Measurements from ENCODE around the gene VPS13C. TPM values are rescaled to one million over a fixed set of nuclear protein-coding genes. Genes with fewer than 3 reads are reported as not detected.

The VPS13C gene
- polyA plus RNA-seq, 12 donors: 20.5 to 52.3 (median 43.0) TPM; not detected in 1

DNA sequence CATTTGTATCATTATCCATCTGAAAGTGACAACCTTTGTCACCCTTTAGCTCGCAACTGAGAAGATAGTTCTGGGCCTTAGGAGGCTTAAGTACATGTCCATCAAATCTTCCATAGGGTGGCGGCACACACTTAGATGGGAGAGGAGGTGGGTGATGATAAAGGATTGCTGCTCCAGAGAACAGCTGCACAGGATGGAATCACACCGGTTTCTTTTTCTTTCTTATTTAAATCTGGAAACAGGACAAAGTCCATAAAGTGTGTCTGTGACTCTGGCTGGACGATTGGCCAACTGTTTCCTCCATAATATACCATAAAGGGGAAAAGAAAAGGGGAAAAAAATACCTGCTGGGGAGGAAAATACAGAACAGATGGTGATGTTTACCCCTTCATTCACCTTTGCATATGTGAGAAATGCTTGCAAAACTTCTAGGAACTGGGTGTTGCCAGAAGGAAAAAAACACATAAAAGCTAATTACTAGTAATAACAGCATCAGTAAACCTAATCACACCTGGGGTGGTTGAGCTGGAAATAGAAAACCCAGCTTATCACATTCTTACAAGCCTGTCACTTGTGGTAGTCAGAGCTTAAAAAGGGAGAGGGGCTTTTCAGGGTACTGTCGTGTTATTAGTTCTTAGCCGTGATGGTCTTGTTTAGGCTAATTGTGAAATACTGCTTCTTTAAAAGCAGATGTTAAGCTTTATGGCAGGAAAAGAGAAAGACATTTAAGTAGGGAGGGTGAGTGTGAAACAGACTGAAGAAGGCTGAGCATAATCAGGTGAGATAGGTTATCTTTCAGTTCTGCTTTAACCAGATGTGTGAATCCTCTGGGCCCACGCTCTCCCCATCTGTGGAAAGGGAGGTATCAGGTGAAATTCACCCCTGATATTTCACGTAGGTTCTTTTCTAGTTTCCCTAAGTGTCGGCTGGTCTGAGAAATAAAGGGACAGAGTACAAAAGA is 23.2 kb upstream of the VPS13C start:
- no peak for DNase-seq

GRCh38 chr15:62079594-62079993 is 19.3 kb upstream of the VPS13C start:
- no peak for DNase-seq

- no peak for DNase-seq
Observed at GRCh38 chr15:62075595-62076277, 15.5 kb upstream of the VPS13C start.

GRCh38 chr15:62071711-62072308 is 11.6 kb upstream of the VPS13C start:
- DNase-seq: no peak

DNA sequence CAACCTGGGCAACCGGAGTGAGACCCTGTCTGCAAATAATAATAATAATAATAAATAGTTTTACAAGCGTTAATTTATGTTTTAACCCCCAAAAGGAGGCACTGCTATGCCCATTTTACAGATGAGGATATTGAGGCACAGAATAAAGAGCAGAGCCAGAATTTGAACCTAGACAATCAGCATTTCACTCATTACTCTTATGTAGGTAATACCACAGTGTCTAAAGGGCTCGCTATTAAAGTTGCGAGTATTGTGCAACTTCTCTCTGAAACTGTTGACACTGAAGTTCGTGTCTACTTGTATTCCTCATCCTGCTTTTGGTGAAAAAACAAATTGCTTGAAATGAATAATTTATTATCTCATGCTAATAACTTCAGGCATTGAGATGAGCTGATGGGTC is 9.3 kb upstream of the VPS13C start:
- no peak for DNase-seq

GRCh38 chr15:62068810-62069167 is 8.5 kb upstream of the VPS13C start:
- DNase-seq: no peak

DNA sequence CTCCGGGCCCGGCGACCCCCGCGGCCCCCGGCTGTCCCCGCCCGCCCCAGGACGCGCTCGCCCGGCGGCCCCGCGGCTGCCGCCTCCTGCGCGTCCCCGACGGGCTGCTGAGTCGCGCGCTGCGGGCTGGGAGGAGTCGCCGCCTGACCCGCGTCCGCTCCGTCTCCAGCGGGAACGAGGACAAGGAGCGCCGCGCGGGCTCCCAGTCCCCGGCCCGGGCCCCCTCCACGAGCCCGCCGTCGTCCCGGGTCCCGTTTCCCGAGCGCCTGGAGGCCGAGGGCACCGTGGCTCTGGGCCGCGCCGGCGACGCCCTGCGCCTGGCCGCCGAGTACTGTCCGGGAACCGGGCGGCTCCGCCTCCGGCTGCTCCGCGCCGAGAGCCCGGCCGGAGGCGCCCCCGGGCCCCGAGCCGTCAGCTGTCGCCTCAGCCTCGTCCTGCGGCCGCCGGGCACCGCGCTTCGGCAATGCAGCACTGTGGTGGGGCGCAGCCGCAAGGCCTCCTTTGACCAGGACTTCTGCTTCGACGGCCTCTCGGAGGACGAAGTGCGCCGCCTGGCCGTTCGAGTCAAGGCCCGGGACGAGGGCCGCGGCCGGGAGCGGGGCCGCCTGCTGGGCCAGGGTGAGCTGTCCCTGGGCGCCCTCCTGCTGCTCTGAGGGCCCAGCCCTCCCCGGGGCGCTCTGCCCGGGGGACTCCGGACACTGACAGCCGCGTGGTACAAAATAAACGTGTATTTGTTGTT is 8.0 kb upstream of the VPS13C start:
- DNase-seq: no peak

DNA sequence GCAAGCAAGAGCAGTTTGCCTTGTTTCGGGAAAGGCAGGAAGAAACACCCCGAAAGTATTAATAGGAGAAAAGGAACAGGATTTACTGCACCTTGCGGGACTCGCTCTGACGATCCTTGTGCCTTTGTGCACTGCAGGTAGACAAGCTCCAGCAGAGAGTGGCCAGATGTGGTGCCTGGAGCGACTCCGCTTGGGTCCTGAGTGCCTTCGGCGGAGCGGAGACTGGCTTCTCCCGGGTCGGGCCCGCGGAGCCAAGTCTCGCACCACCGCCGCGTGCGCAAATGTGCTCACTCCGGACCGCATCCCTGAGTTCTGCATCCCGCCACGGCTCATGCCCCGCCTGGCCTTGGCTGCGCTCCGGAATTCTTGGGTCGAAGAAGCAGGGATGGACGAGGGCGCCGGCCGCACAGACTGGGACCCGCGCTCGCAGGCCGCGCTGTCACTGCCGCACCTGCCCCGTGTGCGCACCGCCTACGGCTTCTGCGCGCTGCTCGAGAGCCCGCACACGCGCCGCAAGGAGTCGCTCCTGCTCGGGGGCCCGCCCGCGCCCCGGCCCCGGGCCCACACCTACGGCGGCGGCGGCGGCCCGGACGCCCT is 7.3 kb upstream of the VPS13C start:
- no peak for DNase-seq

- DNase-seq: no peak
Observed at GRCh38 chr15:62066663-62067447, 6.6 kb upstream of the VPS13C start, which contains the start of gene C2CD4A. Gene C2CD4A (plus strand): TSS chr15:62066977. CDS start chr15:62067614, 637 bp downstream.

- DNase-seq: no peak
Observed at GRCh38 chr15:62063825-62064635, 3.8 kb upstream of the VPS13C start.

GRCh38 chr15:62060896-62061280 is 641 bp upstream of the VPS13C start:
- DNase-seq: no peak

DNA sequence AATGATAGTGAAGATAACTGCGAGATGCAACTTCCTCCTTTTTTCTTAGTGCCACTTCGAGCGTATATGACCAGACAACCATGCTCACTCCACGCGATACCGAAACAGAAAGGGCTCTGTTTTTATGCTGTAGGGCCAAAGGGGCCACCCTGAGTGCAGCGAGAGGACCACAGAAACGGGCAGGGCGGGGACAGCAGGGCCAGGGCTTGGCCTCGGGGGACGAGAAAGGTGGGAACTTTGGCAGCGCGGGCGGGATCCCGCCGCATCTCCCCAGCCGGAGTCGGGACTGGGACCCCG is 483 bp downstream of the VPS13C start:
- peak; percentile 57 for DNase-seq

- peak; percentile 5 for DNase-seq
Observed at GRCh38 chr15:62059108-62059815, 985 bp downstream of the VPS13C start.

- DNase-seq: no peak
Observed at GRCh38 chr15:62058327-62059028, 1.8 kb downstream of the VPS13C start.

GRCh38 chr15:62057341-62057980 is 2.8 kb downstream of the VPS13C start:
- no peak for DNase-seq

- DNase-seq: no peak
Observed at GRCh38 chr15:62054979-62055378, 5.3 kb downstream of the VPS13C start.

GRCh38 chr15:62053439-62054085 is 6.7 kb downstream of the VPS13C start:
- no peak for DNase-seq

GRCh38 chr15:62052713-62053112 is 7.5 kb downstream of the VPS13C start:
- no peak for DNase-seq
